ENCODE measurements around the gene FAM222A. TPM values are rescaled to one million over a fixed set of nuclear protein-coding genes. Genes with fewer than 3 reads are reported as not detected.

FAM222A gene
- polyA plus RNA-seq, 1 donor (not counting 4 experiments of a cell fraction or from before 2014, with no cell fraction given), result 0.05 TPM

- Histone ChIP-seq H2AFZ (ENCODE audit: control insufficient read depth, low read length) (no peak overlapping the region), H3K9ac (ENCODE audit: control insufficient read depth, extremely low read depth, insufficient read depth, low read length) (no peak overlapping the region), H3K9me1 (ENCODE audit: control insufficient read depth, extremely low read depth, insufficient read depth, low read length) (no peaks in the 10 kb centered on the region), H3K36me3 (ENCODE audit: control insufficient read depth in 2 of 2, extremely low read depth in 1 of 2, insufficient read depth in 2 of 2, low read length in 2 of 2) (no peaks in the 10 kb centered on the region), H3K27ac (ENCODE audit: control insufficient read depth, insufficient read depth, low read length) (no peak overlapping the region), H3K4me1 (ENCODE audit: control insufficient read depth, extremely low read depth, insufficient read depth, low read length) (no peaks in the 10 kb centered on the region), H3K4me3 (ENCODE audit: control insufficient read depth in 2 of 3, extremely low read depth in 1 of 3, insufficient read depth in 2 of 3, low read depth in 1 of 3, low read length in 3 of 3) (no peak overlapping the region), H3K4me2 (ENCODE audit: control insufficient read depth, extremely low read depth, insufficient read depth, low read depth, low read length) (no peak overlapping the region), H4K20me1 (ENCODE audit: control insufficient read depth, extremely low read depth, insufficient read depth, low read length) (no peaks in the 10 kb centered on the region), H3K27me3 (ENCODE audit: control insufficient read depth, extremely low read depth, insufficient read depth, low read length) (peaks cover 3% of the 10 kb centered on the region), H3K79me2 (ENCODE audit: control insufficient read depth, insufficient read depth, low read length) (no peaks in the 10 kb centered on the region), H3K9me3 (ENCODE audit: control insufficient read depth, low read depth, low read length) (no peaks in the 10 kb centered on the region)
- dilution Hi-C loops (cut with MboI; ENCODE audit: extremely low pct_ligation_motif_present, low sequenced_read_pairs), result no loop called here
- no peak for DNase-seq (ENCODE audit: low read depth, low spot score)
- no peak for TF ChIP-seq EZH2 (IDR thresholded peaks at IDR 0.05; ENCODE audit: low read length)
- TF ChIP-seq, protein P1, sequence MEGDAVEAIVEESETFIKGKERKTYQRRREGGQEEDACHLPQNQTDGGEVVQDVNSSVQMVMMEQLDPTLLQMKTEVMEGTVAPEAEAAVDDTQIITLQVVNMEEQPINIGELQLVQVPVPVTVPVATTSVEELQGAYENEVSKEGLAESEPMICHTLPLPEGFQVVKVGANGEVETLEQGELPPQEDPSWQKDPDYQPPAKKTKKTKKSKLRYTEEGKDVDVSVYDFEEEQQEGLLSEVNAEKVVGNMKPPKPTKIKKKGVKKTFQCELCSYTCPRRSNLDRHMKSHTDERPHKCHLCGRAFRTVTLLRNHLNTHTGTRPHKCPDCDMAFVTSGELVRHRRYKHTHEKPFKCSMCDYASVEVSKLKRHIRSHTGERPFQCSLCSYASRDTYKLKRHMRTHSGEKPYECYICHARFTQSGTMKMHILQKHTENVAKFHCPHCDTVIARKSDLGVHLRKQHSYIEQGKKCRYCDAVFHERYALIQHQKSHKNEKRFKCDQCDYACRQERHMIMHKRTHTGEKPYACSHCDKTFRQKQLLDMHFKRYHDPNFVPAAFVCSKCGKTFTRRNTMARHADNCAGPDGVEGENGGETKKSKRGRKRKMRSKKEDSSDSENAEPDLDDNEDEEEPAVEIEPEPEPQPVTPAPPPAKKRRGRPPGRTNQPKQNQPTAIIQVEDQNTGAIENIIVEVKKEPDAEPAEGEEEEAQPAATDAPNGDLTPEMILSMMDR (optimal IDR thresholded peaks at IDR 0.05 in 1 of 3, IDR thresholded peaks at IDR 0.05 in 1 of 3, conservative IDR thresholded peaks at IDR 0.05 in 1 of 3; ENCODE audit: extremely low read depth in 1 of 3, insufficient read depth in 2 of 3, low read length in 3 of 3), result no peak
- FAIRE-seq, result no peak
These were observed 17.6 kb upstream of the FAM222A start for GRCh38 chr12:109695961-109696461.

DNA sequence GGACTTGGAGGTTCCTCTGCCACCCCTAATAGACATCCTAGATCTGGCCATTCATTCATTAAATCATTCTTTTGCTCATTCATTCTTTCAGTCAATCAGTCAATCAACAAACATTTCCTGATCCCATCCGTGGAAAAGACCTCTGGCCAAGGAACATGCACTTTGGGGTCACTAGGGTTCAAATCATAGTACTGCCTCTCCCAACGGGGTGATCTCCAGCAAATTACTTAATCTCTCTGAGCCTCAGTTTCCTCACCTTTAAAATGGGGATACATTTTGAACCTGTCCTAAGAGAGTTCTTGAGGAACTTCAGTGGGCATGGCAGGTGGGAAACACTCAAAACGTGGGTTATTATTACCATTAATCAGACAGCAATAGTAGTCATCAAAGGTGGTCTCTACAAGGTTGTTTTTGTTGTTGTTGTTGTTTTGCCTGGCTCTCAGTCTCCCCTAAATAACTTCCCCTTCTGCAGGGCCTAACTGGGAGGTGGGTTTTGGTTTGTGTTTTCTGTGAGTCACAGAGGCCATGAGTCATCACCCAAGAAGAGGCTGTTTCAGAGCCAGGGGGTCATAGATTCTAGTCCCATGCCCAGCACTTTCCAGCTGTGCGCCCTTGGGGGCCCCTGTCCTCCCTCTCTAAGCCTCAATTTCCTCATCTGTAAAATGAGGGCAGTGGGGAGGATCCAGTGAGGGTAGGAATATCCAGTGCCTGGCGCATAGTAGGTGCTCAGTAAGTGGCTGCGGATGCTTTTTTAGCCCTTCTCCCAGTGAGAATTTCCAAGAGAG lies 16.9 kb upstream of the FAM222A start:
- Histone ChIP-seq H3K4me3 (ENCODE audit: control insufficient read depth in 2 of 3, extremely low read depth in 1 of 3, insufficient read depth in 2 of 3, low read depth in 1 of 3, low read length in 3 of 3) (no peak overlapping the region), H3K27me3 (ENCODE audit: control insufficient read depth, extremely low read depth, insufficient read depth, low read length) (peaks cover 3% of the 10 kb centered on the region), H3K36me3 (ENCODE audit: control insufficient read depth in 2 of 2, extremely low read depth in 1 of 2, insufficient read depth in 2 of 2, low read length in 2 of 2) (no peaks in the 10 kb centered on the region), H4K20me1 (ENCODE audit: control insufficient read depth, extremely low read depth, insufficient read depth, low read length) (no peaks in the 10 kb centered on the region), H3K9me3 (ENCODE audit: control insufficient read depth, low read depth, low read length) (no peaks in the 10 kb centered on the region), H3K4me1 (ENCODE audit: control insufficient read depth, extremely low read depth, insufficient read depth, low read length) (no peaks in the 10 kb centered on the region), H3K4me2 (ENCODE audit: control insufficient read depth, extremely low read depth, insufficient read depth, low read depth, low read length) (no peak overlapping the region), H3K79me2 (ENCODE audit: control insufficient read depth, insufficient read depth, low read length) (no peaks in the 10 kb centered on the region), H3K9ac (ENCODE audit: control insufficient read depth, extremely low read depth, insufficient read depth, low read length) (no peak overlapping the region), H2AFZ (ENCODE audit: control insufficient read depth, low read length) (no peak overlapping the region), H3K27ac (ENCODE audit: control insufficient read depth, insufficient read depth, low read length) (no peak overlapping the region), H3K9me1 (ENCODE audit: control insufficient read depth, extremely low read depth, insufficient read depth, low read length) (no peaks in the 10 kb centered on the region)
- dilution Hi-C loops (cut with MboI; ENCODE audit: extremely low pct_ligation_motif_present, low sequenced_read_pairs), result no loop called here
- FAIRE-seq (no peak), DNase-seq (ENCODE audit: low read depth, low spot score) (no peak)
- no peak for TF ChIP-seq EZH2 (IDR thresholded peaks at IDR 0.05; ENCODE audit: low read length)
- TF ChIP-seq, protein P1 (optimal IDR thresholded peaks at IDR 0.05 in 1 of 3, IDR thresholded peaks at IDR 0.05 in 1 of 3, conservative IDR thresholded peaks at IDR 0.05 in 1 of 3; ENCODE audit: extremely low read depth in 1 of 3, insufficient read depth in 2 of 3, low read length in 3 of 3), result no peak

Measured in keratinocyte (primary cell).